ENCODE results near the gene KMT2C. TPM values are rescaled to one million over a fixed set of nuclear protein-coding genes. Genes with fewer than 3 reads are reported as not detected.

Gene KMT2C
- polyA plus RNA-seq, 1 donor from 2014 or later: 29.8 TPM

DNA sequence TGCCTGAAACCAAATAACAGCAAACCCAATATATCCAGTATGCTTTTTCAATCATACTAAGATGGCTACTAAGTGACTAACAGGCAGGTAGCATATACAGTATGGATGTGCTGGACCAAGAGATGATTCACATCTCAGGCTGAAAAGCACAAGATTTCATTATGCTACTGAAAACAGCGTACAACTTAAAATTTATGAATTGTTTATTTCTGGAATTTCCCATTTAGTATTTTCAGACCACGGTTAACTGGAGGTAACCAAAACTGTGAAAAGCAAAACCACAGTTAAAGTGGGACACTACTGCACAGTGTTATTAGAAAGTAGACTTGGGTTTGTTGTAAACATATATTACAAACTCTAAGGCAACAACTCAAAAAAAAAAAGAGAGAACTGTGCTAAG, 91.5 kb downstream of the KMT2C start:
- no peaks in the 10 kb centered on the region for H4K20me1 ChIP-seq (ENCODE audit: insufficient read depth)
- H3K79me2 ChIP-seq (replicated peaks; ENCODE audit: insufficient read depth, low read length): peaks cover 53% of the 10 kb centered on the region
- no peak overlapping the region for H2AFZ ChIP-seq (ENCODE audit: low read depth, low read length)

DNA sequence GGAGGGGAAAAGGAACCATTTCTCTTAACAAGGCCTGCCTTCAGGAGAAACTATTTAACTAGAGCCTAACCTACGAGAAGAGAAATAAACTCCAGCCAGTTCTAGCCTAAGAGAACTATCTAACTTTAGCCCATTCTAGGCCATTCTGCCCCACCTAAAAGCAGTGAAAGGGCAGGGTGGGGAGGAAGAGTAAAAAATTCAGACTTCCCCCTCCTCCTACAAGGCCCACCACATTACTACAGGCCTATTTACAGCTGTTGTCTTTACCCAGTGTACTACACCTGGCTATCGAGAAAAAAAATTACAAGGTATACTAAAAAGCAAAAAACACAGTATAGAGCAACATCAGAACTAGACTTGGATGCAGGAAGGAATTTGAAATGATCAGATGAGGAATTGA, 93.0 kb downstream of the KMT2C start:
- no peaks in the 10 kb centered on the region for H3F3A ChIP-seq (ENCODE audit: insufficient read depth, low read length, poor library complexity, severe bottlenecking)
- H3K9me2 ChIP-seq (ENCODE audit: insufficient read depth, low read length): no peaks in the 10 kb centered on the region
- TF ChIP-seq POLR2AphosphoS5 (IDR thresholded peaks at IDR 0.05) (no peak), EZH2 (IDR thresholded peaks at IDR 0.05; ENCODE audit: borderline replicate concordance, insufficient read depth, low read length, poor library complexity, severe bottlenecking) (no peak), RAD21 (conservative IDR thresholded peaks at IDR 0.05) (no peak), TAF1 (IDR thresholded peaks at IDR 0.05; ENCODE audit: low read depth) (no peak), SMC3 (conservative IDR thresholded peaks at IDR 0.05; ENCODE audit: poor library complexity) (no peak), MXI1 (conservative IDR thresholded peaks at IDR 0.05; ENCODE audit: poor library complexity, severe bottlenecking) (no peak), EP300 (conservative IDR thresholded peaks at IDR 0.05; ENCODE audit: poor library complexity, severe bottlenecking) (no peak)
- TF ChIP-seq, protein P1, sequence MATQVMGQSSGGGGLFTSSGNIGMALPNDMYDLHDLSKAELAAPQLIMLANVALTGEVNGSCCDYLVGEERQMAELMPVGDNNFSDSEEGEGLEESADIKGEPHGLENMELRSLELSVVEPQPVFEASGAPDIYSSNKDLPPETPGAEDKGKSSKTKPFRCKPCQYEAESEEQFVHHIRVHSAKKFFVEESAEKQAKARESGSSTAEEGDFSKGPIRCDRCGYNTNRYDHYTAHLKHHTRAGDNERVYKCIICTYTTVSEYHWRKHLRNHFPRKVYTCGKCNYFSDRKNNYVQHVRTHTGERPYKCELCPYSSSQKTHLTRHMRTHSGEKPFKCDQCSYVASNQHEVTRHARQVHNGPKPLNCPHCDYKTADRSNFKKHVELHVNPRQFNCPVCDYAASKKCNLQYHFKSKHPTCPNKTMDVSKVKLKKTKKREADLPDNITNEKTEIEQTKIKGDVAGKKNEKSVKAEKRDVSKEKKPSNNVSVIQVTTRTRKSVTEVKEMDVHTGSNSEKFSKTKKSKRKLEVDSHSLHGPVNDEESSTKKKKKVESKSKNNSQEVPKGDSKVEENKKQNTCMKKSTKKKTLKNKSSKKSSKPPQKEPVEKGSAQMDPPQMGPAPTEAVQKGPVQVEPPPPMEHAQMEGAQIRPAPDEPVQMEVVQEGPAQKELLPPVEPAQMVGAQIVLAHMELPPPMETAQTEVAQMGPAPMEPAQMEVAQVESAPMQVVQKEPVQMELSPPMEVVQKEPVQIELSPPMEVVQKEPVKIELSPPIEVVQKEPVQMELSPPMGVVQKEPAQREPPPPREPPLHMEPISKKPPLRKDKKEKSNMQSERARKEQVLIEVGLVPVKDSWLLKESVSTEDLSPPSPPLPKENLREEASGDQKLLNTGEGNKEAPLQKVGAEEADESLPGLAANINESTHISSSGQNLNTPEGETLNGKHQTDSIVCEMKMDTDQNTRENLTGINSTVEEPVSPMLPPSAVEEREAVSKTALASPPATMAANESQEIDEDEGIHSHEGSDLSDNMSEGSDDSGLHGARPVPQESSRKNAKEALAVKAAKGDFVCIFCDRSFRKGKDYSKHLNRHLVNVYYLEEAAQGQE (IDR thresholded peaks at IDR 0.05; ENCODE audit: borderline replicate concordance): no peak
- TF ChIP-seq, protein P2, sequence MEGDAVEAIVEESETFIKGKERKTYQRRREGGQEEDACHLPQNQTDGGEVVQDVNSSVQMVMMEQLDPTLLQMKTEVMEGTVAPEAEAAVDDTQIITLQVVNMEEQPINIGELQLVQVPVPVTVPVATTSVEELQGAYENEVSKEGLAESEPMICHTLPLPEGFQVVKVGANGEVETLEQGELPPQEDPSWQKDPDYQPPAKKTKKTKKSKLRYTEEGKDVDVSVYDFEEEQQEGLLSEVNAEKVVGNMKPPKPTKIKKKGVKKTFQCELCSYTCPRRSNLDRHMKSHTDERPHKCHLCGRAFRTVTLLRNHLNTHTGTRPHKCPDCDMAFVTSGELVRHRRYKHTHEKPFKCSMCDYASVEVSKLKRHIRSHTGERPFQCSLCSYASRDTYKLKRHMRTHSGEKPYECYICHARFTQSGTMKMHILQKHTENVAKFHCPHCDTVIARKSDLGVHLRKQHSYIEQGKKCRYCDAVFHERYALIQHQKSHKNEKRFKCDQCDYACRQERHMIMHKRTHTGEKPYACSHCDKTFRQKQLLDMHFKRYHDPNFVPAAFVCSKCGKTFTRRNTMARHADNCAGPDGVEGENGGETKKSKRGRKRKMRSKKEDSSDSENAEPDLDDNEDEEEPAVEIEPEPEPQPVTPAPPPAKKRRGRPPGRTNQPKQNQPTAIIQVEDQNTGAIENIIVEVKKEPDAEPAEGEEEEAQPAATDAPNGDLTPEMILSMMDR (IDR thresholded peaks at IDR 0.05; ENCODE audit: poor library complexity, severe bottlenecking): no peak
- peaks cover 64% of the 10 kb centered on the region for H3K79me2 ChIP-seq (replicated peaks; ENCODE audit: insufficient read depth, low read length)
- H3K4me3 ChIP-seq (ENCODE audit: low read length): no peak overlapping the region
- no peak overlapping the region for H3K9ac ChIP-seq (ENCODE audit: low read length)
- no peaks in the 10 kb centered on the region for H3K36me3 ChIP-seq (ENCODE audit: insufficient read depth, low read length)
- H3K4me2 ChIP-seq (ENCODE audit: low read length): no peak overlapping the region
- no peak overlapping the region for H3K27ac ChIP-seq (ENCODE audit: low read length)
- H3K9me3 ChIP-seq (ENCODE audit: low read length): no peaks in the 10 kb centered on the region
- H2AFZ ChIP-seq (ENCODE audit: low read depth, low read length): no peak overlapping the region
- no peaks in the 10 kb centered on the region for H3K27me3 ChIP-seq (ENCODE audit: insufficient read depth, low read depth, low read length)
- H4K20me1 ChIP-seq (ENCODE audit: insufficient read depth): no peaks in the 10 kb centered on the region

More for the DNA sequence above, 91.5 kb downstream of the KMT2C start:
- no peak overlapping the region for H3K4me3 ChIP-seq (ENCODE audit: low read length)
- H3K9me3 ChIP-seq (ENCODE audit: low read length): no peaks in the 10 kb centered on the region
- no peak for TF ChIP-seq RAD21 (conservative IDR thresholded peaks at IDR 0.05)
- no peak for TF ChIP-seq EZH2 (IDR thresholded peaks at IDR 0.05; ENCODE audit: borderline replicate concordance, insufficient read depth, low read length, poor library complexity, severe bottlenecking)
- no peak for TF ChIP-seq EP300 (conservative IDR thresholded peaks at IDR 0.05; ENCODE audit: poor library complexity, severe bottlenecking)
- TF ChIP-seq, protein P1 (IDR thresholded peaks at IDR 0.05; ENCODE audit: borderline replicate concordance): no peak
- TF ChIP-seq MXI1 (conservative IDR thresholded peaks at IDR 0.05; ENCODE audit: poor library complexity, severe bottlenecking): no peak
- TF ChIP-seq SMC3 (conservative IDR thresholded peaks at IDR 0.05; ENCODE audit: poor library complexity): no peak
- TF ChIP-seq, protein P2 (IDR thresholded peaks at IDR 0.05; ENCODE audit: poor library complexity, severe bottlenecking): no peak
- H3K27me3 ChIP-seq (ENCODE audit: insufficient read depth, low read depth, low read length): no peaks in the 10 kb centered on the region
- no peak overlapping the region for H3K9ac ChIP-seq (ENCODE audit: low read length)
- no peaks in the 10 kb centered on the region for H3K36me3 ChIP-seq (ENCODE audit: insufficient read depth, low read length)
- H3K4me2 ChIP-seq (ENCODE audit: low read length): no peak overlapping the region
- no peaks in the 10 kb centered on the region for H3F3A ChIP-seq (ENCODE audit: insufficient read depth, low read length, poor library complexity, severe bottlenecking)
- H3K9me2 ChIP-seq (ENCODE audit: insufficient read depth, low read length): no peaks in the 10 kb centered on the region
- H3K27ac ChIP-seq (ENCODE audit: low read length): no peak overlapping the region
